Measurements from ENCODE around the gene NDUFB11. TPM values are rescaled to one million over a fixed set of nuclear protein-coding genes. Genes with fewer than 3 reads are reported as not detected.

Gene NDUFB11
- total RNA-seq, 1 experiment from 2014 or later: 78.9 TPM

- H3K79me2 ChIP-seq (ENCODE audit: insufficient read depth, low read length): no peaks in the 10 kb centered on the region
- no peaks in the 10 kb centered on the region for H3K4me1 ChIP-seq (ENCODE audit: control insufficient read depth in 1 of 2, insufficient read depth in 2 of 2, low read length in 2 of 2)
- no peak overlapping the region for H3K9ac ChIP-seq (ENCODE audit: low read length)
- H3K4me2 ChIP-seq (ENCODE audit: low read length): no peak overlapping the region
- no peaks in the 10 kb centered on the region for H3K9me2 ChIP-seq (ENCODE audit: insufficient read depth)
- no peak overlapping the region for H3K27ac ChIP-seq (ENCODE audit: low read depth, low read length)
- intact Hi-C loops (cut with micrococcal nuclease): no loop called here
- no peaks in the 10 kb centered on the region for H4K20me1 ChIP-seq (ENCODE audit: insufficient read depth)
- BruUV-seq (replicated peaks): no TSS peak
- no peak for TF ChIP-seq TCF7L2 (IDR thresholded peaks at IDR 0.05; ENCODE audit: borderline replicate concordance, extremely low read depth, insufficient read depth, insufficient read length)
- no peak for TF ChIP-seq EGR1 (IDR thresholded peaks at IDR 0.05; ENCODE audit: low read depth)
- no peak for TF ChIP-seq SRF (IDR thresholded peaks at IDR 0.05; ENCODE audit: low read depth)
- no peak for TF ChIP-seq REST (IDR thresholded peaks at IDR 0.05; ENCODE audit: low read depth)
- no peak for TF ChIP-seq ELF1 (IDR thresholded peaks at IDR 0.05; ENCODE audit: borderline replicate concordance, low read depth)
- H3K4me3 ChIP-seq (replicated peaks in 1 of 2; ENCODE audit: low read depth in 1 of 2, low read length in 2 of 2): no peak overlapping the region
- ChIA-PET POLR2A (no interaction called here), RAD21 (ENCODE audit: low non-redundant PET in 1 of 2, low total read pairs in 2 of 2, uncharacterized antibody in 2 of 2, unreplicated experiment in 2 of 2) (interaction anchor here in 1 of 2 experiments (0.5 kb wide), 1 partner anchor 659 kb away, joined by 3 read pairs; no protein-coding TSS in a partner anchor), CTCF (no interaction called here)
- no peak for DNase-seq (ENCODE audit: low read depth, low spot score)
- no peak for ATAC-seq
- H2AFZ ChIP-seq (ENCODE audit: low read depth, low read length, poor library complexity, severe bottlenecking): no peak overlapping the region
- no peaks in the 10 kb centered on the region; a peak in 1 of 4 replicates for H3K36me3 ChIP-seq (ENCODE audit: control insufficient read depth in 1 of 2, insufficient read depth in 2 of 2, low read length in 2 of 2)
- no peaks in the 10 kb centered on the region for H3K27me3 ChIP-seq (ENCODE audit: insufficient read depth, low read length)
- H3K9me3 ChIP-seq (ENCODE audit: control insufficient read depth in 1 of 2, insufficient read depth in 1 of 2, low read depth in 1 of 2, low read length in 2 of 2): no peaks in the 10 kb centered on the region
Observed at GRCh38 chrX:47184486-47184885, 40.0 kb upstream of the NDUFB11 start.

GRCh38 chrX:47182106-47182700, 37.7 kb upstream of the NDUFB11 start:
- no peaks in the 10 kb centered on the region for H3K4me1 ChIP-seq (ENCODE audit: control insufficient read depth in 1 of 2, insufficient read depth in 2 of 2, low read length in 2 of 2)
- H3K27ac ChIP-seq (ENCODE audit: low read depth, low read length): no peak overlapping the region
- no peaks in the 10 kb centered on the region; a peak in 1 of 4 replicates for H3K36me3 ChIP-seq (ENCODE audit: control insufficient read depth in 1 of 2, insufficient read depth in 2 of 2, low read length in 2 of 2)
- intact Hi-C loops (cut with micrococcal nuclease): no loop called here
- H3K9me2 ChIP-seq (ENCODE audit: insufficient read depth): no peaks in the 10 kb centered on the region
- ChIA-PET CTCF (no interaction called here), POLR2A (no interaction called here), RAD21 (ENCODE audit: low non-redundant PET in 1 of 2, low total read pairs in 2 of 2, uncharacterized antibody in 2 of 2, unreplicated experiment in 2 of 2) (no interaction called here)
- no peak overlapping the region for H3K4me2 ChIP-seq (ENCODE audit: low read length)
- no peaks in the 10 kb centered on the region for H4K20me1 ChIP-seq (ENCODE audit: insufficient read depth)
- no peak overlapping the region for H3K9ac ChIP-seq (ENCODE audit: low read length)
- no peak overlapping the region for H2AFZ ChIP-seq (ENCODE audit: low read depth, low read length, poor library complexity, severe bottlenecking)
- H3K27me3 ChIP-seq (ENCODE audit: insufficient read depth, low read length): no peaks in the 10 kb centered on the region
- BruUV-seq (replicated peaks): no TSS peak
- no peak for ATAC-seq
- no peak overlapping the region for H3K4me3 ChIP-seq (replicated peaks in 1 of 2; ENCODE audit: low read depth in 1 of 2, low read length in 2 of 2)
- H3K79me2 ChIP-seq (ENCODE audit: insufficient read depth, low read length): no peaks in the 10 kb centered on the region
- no peaks in the 10 kb centered on the region for H3K9me3 ChIP-seq (ENCODE audit: control insufficient read depth in 1 of 2, insufficient read depth in 1 of 2, low read depth in 1 of 2, low read length in 2 of 2)
- DNase-seq (ENCODE audit: low read depth, low spot score): no peak
- TF ChIP-seq CBX3 (IDR thresholded peaks at IDR 0.05; ENCODE audit: low read depth) (no peak), EZH2phosphoT487 (IDR thresholded peaks at IDR 0.05; ENCODE audit: borderline replicate concordance) (no peak), REST (IDR thresholded peaks at IDR 0.05; ENCODE audit: low read depth) (no peak), SP1 (IDR thresholded peaks at IDR 0.05; ENCODE audit: low read depth) (no peak), ATF3 (IDR thresholded peaks at IDR 0.05) (no peak), MAX (IDR thresholded peaks at IDR 0.05) (no peak), RAD21 (IDR thresholded peaks at IDR 0.05; ENCODE audit: low read depth) (no peak), YY1 (IDR thresholded peaks at IDR 0.05; ENCODE audit: extremely low read depth, insufficient replicate concordance, low read depth, low read length) (no peak), TCF7L2 (IDR thresholded peaks at IDR 0.05; ENCODE audit: borderline replicate concordance, extremely low read depth, insufficient read depth, insufficient read length) (no peak)
